Superior temporal gyrus (tissue), 1 donor: ENCODE results near the gene IFT122.

Experiments
- DNase-seq: peaks from one replicate; pipeline ENCODE4 v3.0.0-alpha.2; 2016; ENCODE audit errors: extremely low spot score

The IFT122 gene

GRCh38 chr3:129555616-129556357 lies 115.8 kb downstream of the IFT122 start:
- no peak for DNase-seq

- DNase-seq = no peak
Measured at GRCh38 chr3:129556358-129556695, 116.3 kb downstream of the IFT122 start.

GRCh38 chr3:129556890-129557547 lies 117.0 kb downstream of the IFT122 start:
- no peak for DNase-seq

- DNase-seq = peak; percentile 53
Measured at GRCh38 chr3:129557548-129557894, 117.5 kb downstream of the IFT122 start.

GRCh38 chr3:129558081-129558771 lies 118.2 kb downstream of the IFT122 start:
- no peak for DNase-seq

GRCh38 chr3:129558772-129559564 lies 118.9 kb downstream of the IFT122 start:
- no peak for DNase-seq

GRCh38 chr3:129559565-129560079 lies 119.6 kb downstream of the IFT122 start:
- DNase-seq = no peak

- DNase-seq = no peak
Measured at GRCh38 chr3:129560269-129560787, 120.3 kb downstream of the IFT122 start.

GRCh38 chr3:129560911-129561594 lies 121.0 kb downstream of the IFT122 start:
- no peak for DNase-seq

GRCh38 chr3:129561619-129562248 lies 121.7 kb downstream of the IFT122 start:
- DNase-seq = no peak

GRCh38 chr3:129562803-129563202 lies 122.8 kb downstream of the IFT122 start:
- DNase-seq = no peak

GRCh38 chr3:129563332-129563731 lies 123.3 kb downstream of the IFT122 start:
- DNase-seq = no peak

- no peak for DNase-seq
Measured at GRCh38 chr3:129563850-129564535, 124.0 kb downstream of the IFT122 start.

- DNase-seq = no peak
Measured at GRCh38 chr3:129564981-129565644, 125.1 kb downstream of the IFT122 start.

- DNase-seq = no peak
Measured at GRCh38 chr3:129565902-129566301, 125.9 kb downstream of the IFT122 start.

GRCh38 chr3:129567176-129567705 lies 127.2 kb downstream of the IFT122 start:
- no peak for DNase-seq

GRCh38 chr3:129567939-129568338 lies 127.9 kb downstream of the IFT122 start:
- DNase-seq = no peak

- DNase-seq = no peak
Measured at GRCh38 chr3:129569856-129570255, 129.8 kb downstream of the IFT122 start.
